ENCODE data around the gene KCNQ2.

DNA sequence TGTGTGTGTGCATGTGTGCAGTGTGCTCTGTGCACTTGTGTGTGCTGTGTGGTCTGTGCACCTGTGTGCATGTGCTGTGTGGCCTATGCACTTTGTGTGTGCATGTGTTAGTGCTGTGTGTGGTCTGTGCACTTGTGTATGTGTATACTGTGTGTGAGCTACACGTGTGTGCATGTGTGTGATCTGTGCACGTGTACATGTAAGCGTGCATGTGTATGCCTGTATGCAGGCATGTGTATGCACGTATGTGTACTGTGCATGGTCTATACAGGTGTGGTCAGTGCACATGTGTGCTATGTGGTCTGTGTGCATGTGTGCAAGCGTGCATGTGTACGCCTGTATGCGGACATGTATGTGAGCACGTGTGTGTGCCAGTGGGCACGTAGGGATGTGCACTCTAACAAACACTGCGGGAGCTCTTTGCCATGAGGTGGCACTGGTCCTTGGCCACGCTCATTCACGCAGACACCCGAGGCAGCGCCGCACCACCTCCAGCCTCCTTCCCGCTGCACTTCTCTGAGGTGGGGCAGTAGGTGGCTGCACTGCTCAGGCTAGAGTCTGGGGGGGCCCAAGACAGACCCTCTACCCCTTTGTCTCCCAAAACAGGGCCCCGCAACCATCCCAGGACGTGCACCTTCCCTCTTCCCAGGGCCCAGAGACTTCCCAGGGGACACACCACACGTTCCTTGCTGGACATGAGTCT, 68.9 kb downstream of the KCNQ2 start:
- TF ChIP-seq, protein P1, sequence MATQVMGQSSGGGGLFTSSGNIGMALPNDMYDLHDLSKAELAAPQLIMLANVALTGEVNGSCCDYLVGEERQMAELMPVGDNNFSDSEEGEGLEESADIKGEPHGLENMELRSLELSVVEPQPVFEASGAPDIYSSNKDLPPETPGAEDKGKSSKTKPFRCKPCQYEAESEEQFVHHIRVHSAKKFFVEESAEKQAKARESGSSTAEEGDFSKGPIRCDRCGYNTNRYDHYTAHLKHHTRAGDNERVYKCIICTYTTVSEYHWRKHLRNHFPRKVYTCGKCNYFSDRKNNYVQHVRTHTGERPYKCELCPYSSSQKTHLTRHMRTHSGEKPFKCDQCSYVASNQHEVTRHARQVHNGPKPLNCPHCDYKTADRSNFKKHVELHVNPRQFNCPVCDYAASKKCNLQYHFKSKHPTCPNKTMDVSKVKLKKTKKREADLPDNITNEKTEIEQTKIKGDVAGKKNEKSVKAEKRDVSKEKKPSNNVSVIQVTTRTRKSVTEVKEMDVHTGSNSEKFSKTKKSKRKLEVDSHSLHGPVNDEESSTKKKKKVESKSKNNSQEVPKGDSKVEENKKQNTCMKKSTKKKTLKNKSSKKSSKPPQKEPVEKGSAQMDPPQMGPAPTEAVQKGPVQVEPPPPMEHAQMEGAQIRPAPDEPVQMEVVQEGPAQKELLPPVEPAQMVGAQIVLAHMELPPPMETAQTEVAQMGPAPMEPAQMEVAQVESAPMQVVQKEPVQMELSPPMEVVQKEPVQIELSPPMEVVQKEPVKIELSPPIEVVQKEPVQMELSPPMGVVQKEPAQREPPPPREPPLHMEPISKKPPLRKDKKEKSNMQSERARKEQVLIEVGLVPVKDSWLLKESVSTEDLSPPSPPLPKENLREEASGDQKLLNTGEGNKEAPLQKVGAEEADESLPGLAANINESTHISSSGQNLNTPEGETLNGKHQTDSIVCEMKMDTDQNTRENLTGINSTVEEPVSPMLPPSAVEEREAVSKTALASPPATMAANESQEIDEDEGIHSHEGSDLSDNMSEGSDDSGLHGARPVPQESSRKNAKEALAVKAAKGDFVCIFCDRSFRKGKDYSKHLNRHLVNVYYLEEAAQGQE (IDR thresholded peaks at IDR 0.05), result no peak
- TF ChIP-seq, protein P2, sequence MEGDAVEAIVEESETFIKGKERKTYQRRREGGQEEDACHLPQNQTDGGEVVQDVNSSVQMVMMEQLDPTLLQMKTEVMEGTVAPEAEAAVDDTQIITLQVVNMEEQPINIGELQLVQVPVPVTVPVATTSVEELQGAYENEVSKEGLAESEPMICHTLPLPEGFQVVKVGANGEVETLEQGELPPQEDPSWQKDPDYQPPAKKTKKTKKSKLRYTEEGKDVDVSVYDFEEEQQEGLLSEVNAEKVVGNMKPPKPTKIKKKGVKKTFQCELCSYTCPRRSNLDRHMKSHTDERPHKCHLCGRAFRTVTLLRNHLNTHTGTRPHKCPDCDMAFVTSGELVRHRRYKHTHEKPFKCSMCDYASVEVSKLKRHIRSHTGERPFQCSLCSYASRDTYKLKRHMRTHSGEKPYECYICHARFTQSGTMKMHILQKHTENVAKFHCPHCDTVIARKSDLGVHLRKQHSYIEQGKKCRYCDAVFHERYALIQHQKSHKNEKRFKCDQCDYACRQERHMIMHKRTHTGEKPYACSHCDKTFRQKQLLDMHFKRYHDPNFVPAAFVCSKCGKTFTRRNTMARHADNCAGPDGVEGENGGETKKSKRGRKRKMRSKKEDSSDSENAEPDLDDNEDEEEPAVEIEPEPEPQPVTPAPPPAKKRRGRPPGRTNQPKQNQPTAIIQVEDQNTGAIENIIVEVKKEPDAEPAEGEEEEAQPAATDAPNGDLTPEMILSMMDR (IDR thresholded peaks at IDR 0.05; ENCODE audit: low read depth, low read length, missing input control), result no peak
- TF ChIP-seq YY1 (IDR thresholded peaks at IDR 0.05), result no peak
- TF ChIP-seq JUND (IDR thresholded peaks at IDR 0.05), result no peak
